Progenitor cell of endocrine pancreas (in vitro differentiated cells): Measurements from ENCODE around the gene CDC42EP3. TPM values are rescaled to one million over a fixed set of nuclear protein-coding genes. Genes with fewer than 3 reads are reported as not detected.

Experiments
- DNase-seq: peaks from one replicate; pipeline ENCODE4 v3.0.0; 2021; ENCODE audit warnings: low spot score; ENCODE audit not compliant: unreplicated experiment
- H3K27ac Mint-ChIP-seq: 2 replicates; pipeline ENCODE4 v1.8.0; 2021; ENCODE audit warnings: mild to moderate bottlenecking, moderate library complexity, mixed read lengths
- H3K27me3 Mint-ChIP-seq: 2 replicates; pipeline ENCODE4 v1.8.0; 2021; ENCODE audit warnings: mixed read lengths
- H3K36me3 Mint-ChIP-seq: 2 replicates; pipeline ENCODE4 v1.8.0; 2022; ENCODE audit warnings: mixed read lengths; ENCODE audit not compliant: insufficient read depth
- H3K4me1 Mint-ChIP-seq: 2 replicates; pipeline ENCODE4 v1.8.0; 2021; ENCODE audit warnings: low read depth, mixed read lengths
- H3K4me3 Mint-ChIP-seq: 2 replicates; pipeline ENCODE4 v1.8.0; 2021; ENCODE audit warnings: low read depth, mild to moderate bottlenecking, moderate library complexity, mixed read lengths
- H3K9me3 Mint-ChIP-seq: 2 replicates; pipeline ENCODE4 v1.8.0; 2021; ENCODE audit warnings: low read depth, mixed read lengths
- CTCF ChIP-seq: fragments of 200-600 bp; sonication (generic); IDR thresholded peaks from one replicate; pipeline ENCODE4 v1.5.0; 2021; ENCODE audit warnings: antibody characterized with exemption, mild to moderate bottlenecking; ENCODE audit not compliant: unreplicated experiment
- total RNA-seq: library from RNA; stranded (reverse); gene quantifications from 2 replicates; pipeline ENCODE4 v1.2.1, GENCODE V29; 2021

The CDC42EP3 gene
- total RNA-seq, 1 donor from 2014 or later = 43.1 TPM

- H3K27ac Mint-ChIP-seq = peak overlapping the region; percentile 76
- no peaks in the 10 kb centered on the region for H3K9me3 Mint-ChIP-seq
- peaks cover 18% of the 10 kb centered on the region for H3K4me1 Mint-ChIP-seq
- no peak overlapping the region for H3K4me3 Mint-ChIP-seq
- H3K27me3 Mint-ChIP-seq = no peaks in the 10 kb centered on the region
- no peak for DNase-seq
- TF ChIP-seq CTCF = no peak
- H3K36me3 Mint-ChIP-seq = no peaks in the 10 kb centered on the region
Observed at GRCh38 chr2:37689751-37690150, 18.3 kb upstream of the CDC42EP3 start.

- H3K4me3 Mint-ChIP-seq = no peak overlapping the region
- no peaks in the 10 kb centered on the region for H3K27me3 Mint-ChIP-seq
- DNase-seq = no peak
- peaks cover 18% of the 10 kb centered on the region for H3K4me1 Mint-ChIP-seq
- peak overlapping the region; percentile 76 for H3K27ac Mint-ChIP-seq
- no peaks in the 10 kb centered on the region for H3K36me3 Mint-ChIP-seq
- no peaks in the 10 kb centered on the region for H3K9me3 Mint-ChIP-seq
- TF ChIP-seq CTCF = no peak
Observed at GRCh38 chr2:37688771-37689468, 17.5 kb upstream of the CDC42EP3 start.

GRCh38 chr2:37686792-37687526, 15.5 kb upstream of the CDC42EP3 start:
- no peak for DNase-seq
- TF ChIP-seq CTCF = no peak
- Mint-ChIP-seq H3K27me3 (no peaks in the 10 kb centered on the region), H3K27ac (no peak overlapping the region), H3K4me1 (peaks cover 22% of the 10 kb centered on the region), H3K4me3 (no peak overlapping the region), H3K36me3 (no peaks in the 10 kb centered on the region), H3K9me3 (no peaks in the 10 kb centered on the region)

GRCh38 chr2:37684809-37685208, 13.4 kb upstream of the CDC42EP3 start:
- H3K4me3 Mint-ChIP-seq = no peak overlapping the region
- no peak overlapping the region for H3K27ac Mint-ChIP-seq
- no peaks in the 10 kb centered on the region for H3K36me3 Mint-ChIP-seq
- no peak for DNase-seq
- no peak for TF ChIP-seq CTCF
- H3K4me1 Mint-ChIP-seq = peaks cover 19% of the 10 kb centered on the region
- peaks cover 3% of the 10 kb centered on the region for H3K9me3 Mint-ChIP-seq
- H3K27me3 Mint-ChIP-seq = peaks cover 3% of the 10 kb centered on the region

GRCh38 chr2:37683921-37684780, 12.7 kb upstream of the CDC42EP3 start:
- H3K36me3 Mint-ChIP-seq = no peaks in the 10 kb centered on the region
- DNase-seq = no peak
- H3K27me3 Mint-ChIP-seq = peaks cover 3% of the 10 kb centered on the region
- no peak overlapping the region for H3K4me3 Mint-ChIP-seq
- peaks cover 3% of the 10 kb centered on the region for H3K9me3 Mint-ChIP-seq
- H3K4me1 Mint-ChIP-seq = peaks cover 13% of the 10 kb centered on the region
- H3K27ac Mint-ChIP-seq = no peak overlapping the region
- no peak for TF ChIP-seq CTCF
